B cell (primary cell): ENCODE data around the gene DLG2. TPM values are rescaled to one million over a fixed set of nuclear protein-coding genes. Genes with fewer than 3 reads are reported as not detected.

Source experiments
- ATAC-seq: fragments of 200-7000 bp; cut with Tn5 transposase; one replicate; pipeline ENCODE4 v1.10.0; 2021; ENCODE audit warnings: low read depth, mild to moderate bottlenecking, moderate number of reproducible peaks, moderate library complexity
- CTCF ChIA-PET: fragments of 350-600 bp; sonication (Branson Sonifier 250); formaldehyde crosslinking; loops from one replicate; lab custom pipeline; 2021; ENCODE audit warnings: antibody characterized with exemption, inconsistent platforms; lab: Charles Lee
- POLR2A ChIA-PET: fragments of 350-600 bp; sonication (Branson Sonifier 250); formaldehyde crosslinking; loops from one replicate; lab custom pipeline; 2021; ENCODE audit warnings: antibody characterized with exemption; lab: Charles Lee
- DNase-seq: peaks from one replicate; pipeline ENCODE4 v3.0.0; 2013
- H2AFZ ChIP-seq: 2 replicates; pipeline ENCODE4 v1.6.1; 2012; ENCODE audit warnings: mild to moderate bottlenecking, low read depth, low read length; ENCODE audit not compliant: insufficient read depth, poor library complexity, severe bottlenecking
- H3K27ac ChIP-seq, 2 donors: 1 replicate in 1 of 2; 2 replicates in 1 of 2; pipeline ENCODE4 v1.5.1; 2012 to 2013; ENCODE audit warnings: low read length in 2 of 2, mild to moderate bottlenecking in 2 of 2, moderate library complexity in 1 of 2
- H3K27me3 ChIP-seq, 4 experiments: fragments of 200-600 bp in 1 of 4; sonication (generic) in 1 of 4; replicated peaks in 1 of 4; 1 replicate in 2 of 4; 2 replicates in 2 of 4; pipeline versions ENCODE4 v1.6.1 to v1.7.0; 2013 to 2016; ENCODE audit warnings: low read length in 3 of 4, mild to moderate bottlenecking in 2 of 4, mixed read lengths in 1 of 4, moderate library complexity in 1 of 4; ENCODE audit not compliant: insufficient read depth in 4 of 4, control insufficient read depth in 3 of 4; ENCODE audit errors: control extremely low read depth in 1 of 4
- H3K36me3 ChIP-seq, 2 experiments: replicated peaks in 1 of 2; 1 replicate in 1 of 2; 2 replicates in 1 of 2; pipeline versions ENCODE4 v1.6.1 to v1.7.1; 2013; ENCODE audit warnings: low read length in 1 of 2; ENCODE audit not compliant: insufficient read depth in 2 of 2, control insufficient read depth in 1 of 2; ENCODE audit errors: control extremely low read depth in 1 of 2, extremely low read depth in 1 of 2
- H3K4me1 ChIP-seq, 2 donors: fragments of 200-600 bp in 1 of 2; sonication (generic) in 1 of 2; 1 replicate in 1 of 2; 2 replicates in 1 of 2; pipeline versions ENCODE4 v1.5.1 to v1.6.1; 2013 to 2017; ENCODE audit warnings: low read length in 2 of 2; ENCODE audit not compliant: control insufficient read depth in 2 of 2, insufficient read depth in 2 of 2
- H3K4me2 ChIP-seq: replicated peaks from 2 replicates; pipeline ENCODE3; 2012; ENCODE audit warnings: mild to moderate bottlenecking, low read depth, low read length; ENCODE audit not compliant: poor library complexity, severe bottlenecking
- H3K4me3 ChIP-seq, 5 experiments: fragments of 200-600 bp in 1 of 5; sonication (generic) in 1 of 5; 1 replicate in 3 of 5; 2 replicates in 2 of 5; pipeline versions ENCODE4 v1.5.1 to v1.7.0; 2011 to 2016; ENCODE audit warnings: low read length in 4 of 5, mild to moderate bottlenecking in 4 of 5, low read depth in 2 of 5, control low read depth in 1 of 5, moderate library complexity in 1 of 5; ENCODE audit not compliant: insufficient read depth in 1 of 5; ENCODE audit errors: control extremely low read depth in 1 of 5, extremely low read depth in 1 of 5
- H3K79me2 ChIP-seq: fragments of 200-600 bp; sonication (generic); one replicate; pipeline ENCODE4 v1.6.0; 2016; ENCODE audit warnings: low read length; ENCODE audit not compliant: control insufficient read depth, insufficient read depth
- H3K9ac ChIP-seq: fragments of 200-600 bp; sonication (generic); 2 replicates; pipeline ENCODE4 v1.6.1; 2017; ENCODE audit warnings: mild to moderate bottlenecking, low read length, moderate library complexity
- H3K9me3 ChIP-seq, 3 donors: one replicate each; pipeline versions ENCODE4 v1.6.1 to v1.7.1; 2013; ENCODE audit warnings: low read length in 2 of 3; ENCODE audit not compliant: control insufficient read depth in 2 of 3, insufficient read depth in 1 of 3; ENCODE audit errors: control extremely low read depth in 1 of 3
- H4K20me1 ChIP-seq: 2 replicates; pipeline ENCODE4 v1.6.0; 2012; ENCODE audit warnings: mild to moderate bottlenecking, low read length; ENCODE audit not compliant: insufficient read depth, control insufficient read depth, poor library complexity, severe bottlenecking
- H3K27ac Mint-ChIP-seq: one replicate; pipeline ENCODE4 v1.8.0; 2021; ENCODE audit warnings: mixed read lengths
- H3K27me3 Mint-ChIP-seq: one replicate; pipeline ENCODE4 v1.8.0; 2021; ENCODE audit warnings: mixed read lengths
- H3K4me1 Mint-ChIP-seq: one replicate; pipeline ENCODE4 v1.8.0; 2021; ENCODE audit warnings: mixed read lengths
- H3K4me3 Mint-ChIP-seq: one replicate; pipeline ENCODE4 v1.8.0; 2021; ENCODE audit warnings: mixed read lengths
- H3K9me3 Mint-ChIP-seq: one replicate; pipeline ENCODE4 v1.8.0; 2022; ENCODE audit warnings: mixed read lengths; ENCODE audit not compliant: insufficient read depth
- EZH2 ChIP-seq: IDR thresholded peaks from 2 replicates; pipeline ENCODE4 v1.6.1; 2012; ENCODE audit warnings: borderline replicate concordance, low read depth, mild to moderate bottlenecking, moderate library complexity, low read length; ENCODE audit not compliant: insufficient read depth, poor library complexity, severe bottlenecking
- WGBS: methylation state at CpG from one replicate; pipeline ENCODE4 v1.1.5; 2013; ENCODE audit warnings: missing lambda C conversion rate; ENCODE audit not compliant: insufficient coverage; 5-methylcytosine and 5-hydroxymethylcytosine counted together
- intact Hi-C: fragments of 100-400 bp; cut with micrococcal nuclease; formaldehyde crosslinking; loops from one replicate; pipeline ENCODE4 v1.10.0; 2022
- polyA plus RNA-seq: library from polyadenylated mRNA; depleted of rRNA; stranded (reverse); fragments of >200 nt; gene quantifications from 2 replicates; pipeline ENCODE4 v1.2.3, GENCODE V29; 2012
- total RNA-seq, 2 donors: library from RNA; stranded (reverse); fragments of 120-200 nt in 1 of 2; gene quantifications; 1 replicate in 1 of 2; 2 replicates in 1 of 2; pipeline versions ENCODE4 v1.2.3 to v1.2.4, GENCODE V29; 2013 to 2022
- TF ChIP-seq, protein P1 (sequence below): fragments of 200-600 bp; IDR thresholded peaks from one replicate; pipeline ENCODE4 v1.8.0; 2022; ENCODE audit warnings: antibody characterized with exemption, mild to moderate bottlenecking

DLG2 gene
- total and polyA plus RNA-seq, 2 donors (not counting 1 experiment from before 2014, with no cell fraction given) = 0.54 to 5.4 TPM

DNA sequence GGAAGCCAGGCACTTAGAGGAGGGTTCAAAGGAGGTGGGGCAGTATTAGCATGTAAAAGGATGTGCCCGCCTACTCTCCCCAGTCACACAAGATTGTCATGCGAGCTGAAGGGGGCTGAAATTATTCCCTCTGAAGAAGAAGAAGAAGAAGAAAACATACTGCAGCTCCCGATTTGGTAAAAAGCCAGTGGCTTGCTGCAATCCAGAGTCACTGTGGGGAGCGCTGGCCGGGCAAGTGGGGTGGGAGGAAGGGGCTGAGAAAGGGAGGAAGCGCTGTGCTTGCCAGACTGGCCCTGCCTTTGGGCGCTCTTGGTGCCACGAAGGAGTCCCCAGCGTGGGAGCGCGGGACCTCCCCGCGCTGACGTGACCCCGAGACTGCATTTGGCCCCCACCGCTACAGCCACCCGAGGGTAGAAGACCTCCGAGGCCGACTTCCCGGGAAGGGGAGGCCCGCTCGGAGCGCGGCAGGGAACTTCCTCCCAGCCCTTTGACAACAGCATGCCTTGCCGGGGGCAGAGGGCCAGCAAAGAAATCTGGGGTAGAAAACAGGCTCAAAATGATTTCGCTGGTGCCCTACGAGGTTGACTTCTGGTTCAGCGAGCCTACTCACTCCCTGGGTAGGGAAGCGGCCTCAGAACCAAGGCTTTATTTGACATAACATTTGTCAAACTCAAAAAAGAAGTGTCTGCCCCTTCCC is 906.3 kb downstream of the DLG2 start:
- H3K9me3 ChIP-seq = no peaks in the 10 kb centered on the region
- Mint-ChIP-seq H3K4me1 (peaks cover 16% of the 10 kb centered on the region), H3K27ac (no peak overlapping the region), H3K9me3 (no peaks in the 10 kb centered on the region), H3K27me3 (peaks cover 23% of the 10 kb centered on the region), H3K4me3 (peak overlapping the region; percentile 81)
- ChIA-PET CTCF (no interaction called here), POLR2A (interaction anchor here (0.6 kb wide), 1 partner anchor 726 kb away, joined by 4 read pairs; no protein-coding TSS in a partner anchor)
- H3K27ac ChIP-seq = no peak overlapping the region
- H3K79me2 ChIP-seq = no peaks in the 10 kb centered on the region
- H3K36me3 ChIP-seq = no peaks in the 10 kb centered on the region
- intact Hi-C loops = no loop called here
- H3K4me3 ChIP-seq = peak overlapping the region; percentile 28 to 57 (median 33)
- H3K4me2 ChIP-seq = peak overlapping the region; percentile 55
- H2AFZ ChIP-seq = peak overlapping the region; percentile 1
- WGBS = 2% methylated on average over 26 of the region's 29 CpGs
- H3K27me3 ChIP-seq = peaks cover 0 to 10% (median 7%) of the 10 kb centered on the region in 4 experiments
- peaks cover 5 to 11% of the 10 kb centered on the region in 2 donors for H3K4me1 ChIP-seq
- no peak for TF ChIP-seq EZH2
- TF ChIP-seq, protein P1, sequence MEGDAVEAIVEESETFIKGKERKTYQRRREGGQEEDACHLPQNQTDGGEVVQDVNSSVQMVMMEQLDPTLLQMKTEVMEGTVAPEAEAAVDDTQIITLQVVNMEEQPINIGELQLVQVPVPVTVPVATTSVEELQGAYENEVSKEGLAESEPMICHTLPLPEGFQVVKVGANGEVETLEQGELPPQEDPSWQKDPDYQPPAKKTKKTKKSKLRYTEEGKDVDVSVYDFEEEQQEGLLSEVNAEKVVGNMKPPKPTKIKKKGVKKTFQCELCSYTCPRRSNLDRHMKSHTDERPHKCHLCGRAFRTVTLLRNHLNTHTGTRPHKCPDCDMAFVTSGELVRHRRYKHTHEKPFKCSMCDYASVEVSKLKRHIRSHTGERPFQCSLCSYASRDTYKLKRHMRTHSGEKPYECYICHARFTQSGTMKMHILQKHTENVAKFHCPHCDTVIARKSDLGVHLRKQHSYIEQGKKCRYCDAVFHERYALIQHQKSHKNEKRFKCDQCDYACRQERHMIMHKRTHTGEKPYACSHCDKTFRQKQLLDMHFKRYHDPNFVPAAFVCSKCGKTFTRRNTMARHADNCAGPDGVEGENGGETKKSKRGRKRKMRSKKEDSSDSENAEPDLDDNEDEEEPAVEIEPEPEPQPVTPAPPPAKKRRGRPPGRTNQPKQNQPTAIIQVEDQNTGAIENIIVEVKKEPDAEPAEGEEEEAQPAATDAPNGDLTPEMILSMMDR = no peak
- H3K9ac ChIP-seq = peak overlapping the region; percentile 46
- DNase-seq (peak; percentile 17), ATAC-seq (peak; percentile 43)
- H4K20me1 ChIP-seq = no peaks in the 10 kb centered on the region

- Mint-ChIP-seq H3K4me1 (peaks cover 16% of the 10 kb centered on the region), H3K9me3 (no peaks in the 10 kb centered on the region), H3K4me3 (peak overlapping the region; percentile 81), H3K27ac (no peak overlapping the region), H3K27me3 (peaks cover 23% of the 10 kb centered on the region)
- Histone ChIP-seq H2AFZ (peak overlapping the region; percentile 32), H3K79me2 (no peaks in the 10 kb centered on the region), H3K4me1 (peaks cover 5 to 11% of the 10 kb centered on the region in 2 donors), H3K4me3 (peak overlapping the region in 4 of 5 experiments; percentile 31 to 57 (median 42)), H3K36me3 (no peaks in the 10 kb centered on the region), H3K27ac (no peak overlapping the region), H3K9ac (peak overlapping the region; percentile 46), H3K4me2 (peak overlapping the region; percentile 55), H4K20me1 (no peaks in the 10 kb centered on the region), H3K27me3 (peaks cover 0 to 10% (median 7%) of the 10 kb centered on the region in 4 experiments), H3K9me3 (no peaks in the 10 kb centered on the region)
- intact Hi-C loops = no loop called here
- ChIA-PET POLR2A (interaction anchor here (0.6 kb wide), 1 partner anchor 726 kb away, joined by 4 read pairs; no protein-coding TSS in a partner anchor), CTCF (no interaction called here)
- DNase-seq (no peak), ATAC-seq (no peak)
- TF ChIP-seq, protein P1 = no peak
- TF ChIP-seq EZH2 = no peak
- WGBS = 5% methylated on average over 22 of the region's 26 CpGs
These were observed 907.1 kb downstream of the DLG2 start for GRCh38 chr11:84719935-84720577.
